Loucy (cell line): ENCODE results near the gene CD44.
"Not testable (repeated sequence)": the region's sequence is repeated elsewhere in the genome, so short reads cannot be mapped to it uniquely, and the experiment has no call there.

Experiments
- H2AFZ ChIP-seq: fragments of 200-600 bp; sonication (generic); 2 replicates; pipeline ENCODE4 v1.6.0; 2016; ENCODE audit warnings: antibody characterized with exemption, mild to moderate bottlenecking, low read length, moderate library complexity
- H3F3A ChIP-seq: fragments of 200-600 bp; 2 replicates; pipeline ENCODE4 v1.6.0; 2016; ENCODE audit warnings: antibody characterized with exemption, low read depth, mild to moderate bottlenecking
- H3K27me3 ChIP-seq: fragments of 200-600 bp; sonication (generic); 2 replicates; pipeline ENCODE4 v1.6.1; 2014; ENCODE audit warnings: low read length, mild to moderate bottlenecking; ENCODE audit not compliant: insufficient read depth, poor library complexity, severe bottlenecking
- H3K36me3 ChIP-seq: fragments of 200-600 bp; sonication (generic); 2 replicates; pipeline ENCODE4 v1.6.1; 2016; ENCODE audit warnings: low read length; ENCODE audit not compliant: insufficient read depth
- H3K4me1 ChIP-seq: fragments of 200-600 bp; sonication (generic); 2 replicates; pipeline ENCODE4 v1.5.1; 2014; ENCODE audit warnings: low read length, mild to moderate bottlenecking; ENCODE audit not compliant: insufficient read depth, poor library complexity, severe bottlenecking
- H3K4me2 ChIP-seq: fragments of 200-600 bp; sonication (generic); 2 replicates; pipeline ENCODE4 v1.6.0; 2014; ENCODE audit warnings: antibody characterized with exemption, low read length, low read depth, mild to moderate bottlenecking; ENCODE audit not compliant: poor library complexity, severe bottlenecking
- H3K4me3 ChIP-seq: fragments of 200-600 bp; sonication (generic); 2 replicates; pipeline ENCODE4 v1.5.1; 2014; ENCODE audit warnings: low read length, mild to moderate bottlenecking, mixed read lengths; ENCODE audit not compliant: poor library complexity, severe bottlenecking
- H3K79me2 ChIP-seq: fragments of 200-600 bp; sonication (generic); 2 replicates; pipeline ENCODE4 v1.6.1; 2014; ENCODE audit warnings: low read length; ENCODE audit not compliant: insufficient read depth
- H3K9ac ChIP-seq: fragments of 200-600 bp; sonication (generic); 2 replicates; pipeline ENCODE4 v1.6.0; 2014; ENCODE audit warnings: mild to moderate bottlenecking, low read depth, low read length, moderate library complexity; ENCODE audit not compliant: poor library complexity, severe bottlenecking
- H3K9me2 ChIP-seq: fragments of 200-600 bp; sonication (generic); replicated peaks from 2 replicates; pipeline ENCODE4 v1.6.1; 2016; ENCODE audit warnings: low read depth, low read length, mixed read lengths
- H3K9me3 ChIP-seq: fragments of 200-600 bp; sonication (generic); 2 replicates; pipeline ENCODE4 v1.6.1; 2014; ENCODE audit warnings: mild to moderate bottlenecking, antibody characterized with exemption, low read length, low read depth; ENCODE audit not compliant: insufficient read depth
- H4K20me1 ChIP-seq: fragments of 200-600 bp; sonication (generic); 2 replicates; pipeline ENCODE4 v1.6.0; 2014; ENCODE audit warnings: antibody characterized with exemption, low read length, mild to moderate bottlenecking; ENCODE audit not compliant: insufficient read depth, poor library complexity, severe bottlenecking
- CTCF ChIP-seq: fragments of 200-600 bp; sonication (generic); conservative IDR thresholded peaks from 2 replicates; pipeline ENCODE4 v1.5.1; 2014; ENCODE audit warnings: mild to moderate bottlenecking, antibody characterized with exemption, low read length
- EZH2phosphoT487 ChIP-seq: fragments of 200-600 bp; IDR thresholded peaks from 2 replicates; pipeline ENCODE4 v1.6.1; 2018; ENCODE audit warnings: antibody characterized with exemption, mild to moderate bottlenecking, moderate library complexity, borderline replicate concordance

CD44 gene

GRCh38 chr11:35138943-35139721, at the start of gene CD44:
Gene CD44, plus strand, starts transcription at chr11:35139171. Its CDS starts 133 bp downstream, at chr11:35139304.
- H3K9me3 ChIP-seq, result no peaks in the 10 kb centered on the region
- peak within 1 kb of the TSS; percentile 68 for H2AFZ ChIP-seq
- H3K4me3 ChIP-seq, result peak within 1 kb of the TSS; percentile 92
- H3K79me2 ChIP-seq, result peaks cover 57% of the 10 kb centered on the region
- peak within 1 kb of the TSS; percentile 97 for H3K4me2 ChIP-seq
- peaks cover 36% of the 10 kb centered on the region for H4K20me1 ChIP-seq
- no peaks in the 10 kb centered on the region for H3F3A ChIP-seq
- peaks cover 61% of the 10 kb centered on the region for H3K4me1 ChIP-seq
- peak within 1 kb of the TSS; percentile 99 for H3K9ac ChIP-seq
- H3K27me3 ChIP-seq, result no peaks in the 10 kb centered on the region
- no peaks in the 10 kb centered on the region for H3K9me2 ChIP-seq
- no peaks in the 10 kb centered on the region for H3K36me3 ChIP-seq
- TF ChIP-seq EZH2phosphoT487, result no peak
- TF ChIP-seq CTCF, result no peak

- Histone ChIP-seq H3K4me2 (no peak overlapping the region), H3K9ac (no peak overlapping the region), H3K79me2 (no peaks in the 10 kb centered on the region), H3K9me3 (no peaks in the 10 kb centered on the region), H2AFZ (no peak overlapping the region), H3K4me1 (peaks cover 14% of the 10 kb centered on the region), H4K20me1 (no peaks in the 10 kb centered on the region), H3K4me3 (no peak overlapping the region), H3K27me3 (no peaks in the 10 kb centered on the region), H3K36me3 (no peaks in the 10 kb centered on the region), H3K9me2 (no peaks in the 10 kb centered on the region), H3F3A (no peaks in the 10 kb centered on the region)
- TF ChIP-seq CTCF (no peak), EZH2phosphoT487 (no peak)
These were observed 49.3 kb upstream of the CD44 start for GRCh38 chr11:35089666-35090065.

- no peak overlapping the region for H3K4me3 ChIP-seq
- no peak overlapping the region for H2AFZ ChIP-seq
- no peaks in the 10 kb centered on the region for H3K79me2 ChIP-seq
- H3K9me2 ChIP-seq, result no peaks in the 10 kb centered on the region
- no peaks in the 10 kb centered on the region for H3K36me3 ChIP-seq
- TF ChIP-seq EZH2phosphoT487, result no peak
- TF ChIP-seq CTCF, result no peak
- H4K20me1 ChIP-seq, result no peaks in the 10 kb centered on the region
- no peaks in the 10 kb centered on the region for H3F3A ChIP-seq
- H3K27me3 ChIP-seq, result no peaks in the 10 kb centered on the region
- no peaks in the 10 kb centered on the region for H3K9me3 ChIP-seq
- H3K9ac ChIP-seq, result no peak overlapping the region
- no peak overlapping the region for H3K4me2 ChIP-seq
- peaks cover 14% of the 10 kb centered on the region for H3K4me1 ChIP-seq
These were observed 48.8 kb upstream of the CD44 start for GRCh38 chr11:35090125-35090524.

GRCh38 chr11:35090991-35091390, 48.0 kb upstream of the CD44 start:
- not testable (repeated sequence) for H3K9ac ChIP-seq, H4K20me1 ChIP-seq, H3K4me2 ChIP-seq, H3K27me3 ChIP-seq, H3F3A ChIP-seq, H3K4me3 ChIP-seq, H3K9me3 ChIP-seq, H3K79me2 ChIP-seq, H3K36me3 ChIP-seq, H3K9me2 ChIP-seq, H2AFZ ChIP-seq
- H3K4me1 ChIP-seq, result peaks cover 14% of the 10 kb centered on the region
